GM21515 (cell line): ENCODE data around the gene FAM177B.
"Not testable (repeated sequence)": the region's sequence is repeated elsewhere in the genome, so short reads cannot be mapped to it uniquely, and the experiment has no call there.

Experiments
- ATAC-seq: cut with Tn5 transposase; IDR thresholded peaks from one replicate; pipeline ENCODE4 v1.9.1; 2021; ENCODE audit not compliant: unreplicated experiment

The FAM177B gene

DNA sequence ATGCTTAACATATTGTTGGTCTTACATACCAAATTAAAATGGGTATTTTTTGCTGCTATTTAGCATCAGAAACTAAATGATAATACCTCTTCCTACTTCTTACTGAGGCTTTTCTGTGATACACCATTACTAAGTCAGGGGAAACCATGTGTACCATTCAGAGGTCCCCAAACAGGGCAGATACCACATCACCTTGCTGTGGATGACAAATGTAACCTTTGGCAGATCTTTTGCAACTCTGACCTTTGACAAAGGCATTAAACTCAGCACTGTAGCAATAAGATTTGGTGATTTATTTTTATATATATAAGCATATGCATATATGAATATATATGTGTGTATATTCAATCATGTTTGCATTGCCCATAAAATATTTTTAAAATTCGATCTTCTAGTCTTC, 2.9 kb downstream of the FAM177B start:
- ATAC-seq, result no peak

DNA sequence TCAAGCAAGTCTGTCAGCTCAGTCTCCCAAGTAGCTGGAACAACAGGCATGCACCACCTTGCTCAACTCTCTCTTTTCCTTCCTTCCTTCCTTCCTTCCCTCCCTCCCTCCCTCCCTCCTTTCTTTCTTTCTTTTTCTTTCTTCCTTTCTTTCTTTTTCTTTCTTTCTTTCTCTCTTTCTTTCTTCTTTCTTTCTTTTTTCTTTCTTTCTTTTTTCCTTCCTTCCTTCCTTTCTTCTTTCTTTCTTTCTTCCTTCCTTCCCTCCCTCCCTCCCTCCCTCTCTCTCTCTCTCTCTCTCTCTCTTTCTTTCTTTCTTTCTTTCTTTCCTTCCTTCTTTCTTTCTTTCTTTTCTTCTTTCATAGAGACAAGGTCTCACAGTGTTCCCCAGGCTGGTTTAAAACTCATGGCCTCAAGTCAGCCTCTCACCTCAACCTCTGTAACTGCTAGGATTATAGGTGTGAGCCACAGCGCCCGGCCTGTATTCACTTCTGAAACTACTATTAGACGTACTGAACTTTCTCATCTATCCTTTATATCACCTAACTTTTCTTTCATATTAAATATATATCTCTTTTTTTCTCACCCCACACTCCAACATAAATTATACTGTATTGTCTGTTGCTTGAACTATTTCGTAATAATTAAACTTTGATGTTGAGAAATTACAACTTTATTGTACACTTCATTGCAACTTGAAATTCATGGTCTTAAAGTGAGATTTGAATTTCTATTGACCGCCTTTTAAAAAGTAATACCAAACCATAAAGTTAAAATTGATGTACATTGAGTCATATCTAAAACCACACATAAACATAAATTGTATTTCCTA, 4.8 kb downstream of the FAM177B start:
- not testable (repeated sequence) for ATAC-seq

DNA sequence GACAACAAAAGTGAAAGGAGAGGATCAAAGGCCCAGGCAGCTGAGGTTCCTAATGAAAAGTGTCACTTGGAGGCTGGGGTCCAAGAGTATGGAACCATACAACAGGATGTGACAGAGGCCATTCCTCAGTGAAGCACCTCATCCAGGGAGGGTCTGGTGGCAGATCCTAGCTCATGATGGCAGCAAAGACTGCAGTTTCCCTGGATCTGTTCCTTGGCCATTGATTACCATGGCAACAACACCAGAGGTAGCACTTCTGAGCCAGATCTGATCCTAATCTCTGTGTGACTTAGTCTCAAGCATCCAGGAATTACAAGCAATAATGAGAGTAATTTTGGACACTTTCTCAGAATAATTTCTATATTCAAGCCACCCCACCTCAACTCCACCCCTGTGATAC, 12.9 kb downstream of the FAM177B start:
- no peak for ATAC-seq

DNA sequence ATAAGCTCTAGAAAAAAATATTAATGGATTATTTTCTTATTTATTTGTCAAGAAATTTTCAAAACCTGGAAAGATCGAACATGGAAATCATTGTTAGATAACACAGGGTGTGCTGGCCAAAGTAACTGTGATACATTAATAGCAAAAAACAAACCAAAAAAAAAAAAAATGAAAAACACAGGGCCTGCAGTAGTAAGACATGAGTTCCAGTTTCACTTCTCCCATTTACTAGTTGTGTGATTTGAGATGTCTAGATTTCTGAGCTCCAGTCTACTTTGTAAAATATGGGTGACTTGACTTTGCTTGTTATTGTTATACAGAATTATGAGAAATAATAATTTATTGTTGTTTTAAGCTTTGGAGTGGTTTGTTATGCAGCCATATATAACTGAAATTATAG, 13.6 kb downstream of the FAM177B start:
- ATAC-seq, result peak; percentile 94

DNA sequence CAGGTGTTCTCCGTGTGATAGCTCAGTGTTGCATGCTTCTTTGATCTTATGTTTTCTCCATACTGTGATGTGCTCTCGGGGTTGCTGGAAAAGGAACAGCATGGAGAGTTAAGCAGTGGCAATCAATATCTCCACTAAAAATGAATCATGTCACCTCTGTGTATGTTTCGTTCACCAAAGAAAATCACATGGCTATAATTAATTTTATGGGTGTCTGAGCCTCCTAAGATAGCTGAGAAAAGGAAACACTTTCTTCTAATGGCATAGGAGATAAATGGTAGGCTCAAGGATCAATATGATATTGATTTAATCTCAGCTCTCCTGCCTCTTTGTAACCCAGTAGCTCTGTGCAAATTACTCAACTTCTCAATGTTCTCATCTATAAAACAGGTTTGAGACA, 14.3 kb downstream of the FAM177B start:
- ATAC-seq, result no peak

DNA sequence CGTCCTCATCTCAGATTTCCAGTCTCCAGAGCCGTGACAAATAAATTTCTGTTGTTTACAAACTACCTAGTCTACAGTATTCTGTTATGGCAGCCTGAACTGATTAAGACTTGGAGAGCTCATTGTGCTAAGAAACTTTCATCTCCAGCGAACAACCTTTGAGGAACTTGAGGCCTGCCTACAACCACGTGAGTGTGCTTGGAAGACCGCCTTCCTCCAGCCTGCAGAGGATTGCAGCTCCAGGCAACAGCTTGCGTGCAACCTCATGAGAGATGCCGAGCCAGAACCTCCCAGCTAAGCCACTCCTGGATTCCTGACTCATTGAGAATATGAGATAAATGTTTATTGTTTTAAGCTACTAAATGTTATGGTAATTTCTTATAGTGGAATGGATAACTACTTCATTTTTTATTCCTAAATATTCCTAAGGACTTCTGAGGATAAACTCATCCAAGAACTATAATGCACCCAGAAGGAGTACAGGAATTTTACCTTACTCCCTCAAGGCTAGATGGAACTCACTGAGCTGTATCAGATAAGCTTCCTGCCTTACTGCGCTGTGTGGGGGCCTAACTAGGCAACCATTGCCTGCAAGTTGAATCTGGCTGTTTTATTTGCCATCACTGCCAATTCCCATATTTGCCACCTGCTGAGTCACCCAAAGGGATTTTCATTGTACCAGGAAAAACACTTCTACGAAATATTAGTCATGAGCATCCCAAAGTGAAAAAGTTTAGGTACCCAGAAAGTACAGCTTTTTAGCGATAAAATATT, 17.6 kb downstream of the FAM177B start:
- no peak for ATAC-seq

DNA sequence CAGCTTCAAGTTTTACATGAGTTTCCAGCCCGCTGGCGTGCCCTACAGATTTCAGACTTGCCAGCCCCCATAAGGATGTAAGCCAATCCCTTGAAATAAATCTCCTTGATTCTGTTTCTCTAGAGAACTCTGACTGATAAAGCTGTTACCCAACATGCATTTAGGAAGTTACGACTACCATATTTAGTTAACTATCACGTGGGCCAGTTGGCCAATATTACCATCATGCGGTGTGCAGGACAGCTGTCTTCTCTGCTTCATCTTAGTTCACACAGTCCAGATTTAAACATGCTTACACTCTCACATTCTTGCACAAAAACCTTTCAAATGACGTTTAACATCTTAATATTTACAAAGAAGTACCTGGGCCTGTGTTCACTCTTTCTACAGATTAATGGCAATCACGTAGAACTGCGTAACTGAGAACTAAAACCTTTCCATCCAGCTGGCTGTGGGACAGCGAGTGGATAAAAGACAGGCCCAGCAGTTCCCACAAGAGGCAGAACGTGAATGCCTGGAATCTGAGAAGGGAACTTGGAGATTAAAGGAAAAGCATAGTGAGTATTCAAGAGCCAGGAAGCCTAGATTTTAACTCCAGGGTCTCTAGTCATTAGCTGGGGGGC, 20.8 kb downstream of the FAM177B start:
- no peak for ATAC-seq

DNA sequence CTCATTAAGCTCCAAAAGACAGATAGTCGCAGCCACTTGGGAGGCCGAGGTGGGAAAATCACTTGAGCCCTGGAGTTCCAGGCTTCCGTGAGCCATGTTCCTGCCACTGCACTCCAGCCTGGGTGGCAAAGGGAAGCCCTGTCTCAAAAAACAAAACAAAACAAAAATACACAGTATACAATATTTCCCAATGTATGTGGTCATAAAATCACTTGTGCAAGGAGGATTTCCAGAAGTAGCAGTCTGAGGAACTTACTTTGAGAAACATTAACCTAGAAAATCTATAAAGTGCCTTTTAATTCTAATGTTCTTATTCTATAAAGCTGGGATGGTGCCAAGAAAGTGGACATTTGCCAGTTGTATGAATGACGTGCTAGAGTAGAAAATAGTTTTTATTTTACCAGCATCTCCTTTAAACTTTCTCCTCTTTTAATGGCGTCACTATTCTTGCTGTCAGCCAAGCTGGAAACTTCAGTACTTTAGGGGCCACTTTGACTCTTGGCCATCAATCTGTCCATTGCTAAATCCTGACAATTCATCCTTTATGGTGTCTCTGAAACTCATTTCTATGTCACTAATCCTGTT, 22.5 kb downstream of the FAM177B start:
- ATAC-seq, result no peak

DNA sequence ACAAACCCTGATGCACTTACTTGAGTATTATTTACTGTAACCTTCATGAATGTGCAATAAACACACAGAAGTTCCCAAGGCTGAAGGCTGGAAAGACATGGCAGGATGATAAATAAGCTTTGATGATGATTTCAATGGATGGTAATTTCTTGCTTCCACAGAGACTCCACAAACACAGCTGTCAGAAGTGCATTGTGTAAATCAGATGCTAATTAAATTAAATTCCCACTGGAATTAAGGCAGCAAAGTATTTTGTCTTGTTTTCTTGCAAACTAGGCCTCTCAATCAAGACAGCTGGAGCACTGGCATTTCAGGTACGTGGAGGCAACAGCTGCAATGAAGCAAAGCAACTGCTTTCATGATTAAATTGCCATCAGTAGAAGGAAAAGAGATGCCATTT, 24.1 kb downstream of the FAM177B start:
- ATAC-seq, result no peak

DNA sequence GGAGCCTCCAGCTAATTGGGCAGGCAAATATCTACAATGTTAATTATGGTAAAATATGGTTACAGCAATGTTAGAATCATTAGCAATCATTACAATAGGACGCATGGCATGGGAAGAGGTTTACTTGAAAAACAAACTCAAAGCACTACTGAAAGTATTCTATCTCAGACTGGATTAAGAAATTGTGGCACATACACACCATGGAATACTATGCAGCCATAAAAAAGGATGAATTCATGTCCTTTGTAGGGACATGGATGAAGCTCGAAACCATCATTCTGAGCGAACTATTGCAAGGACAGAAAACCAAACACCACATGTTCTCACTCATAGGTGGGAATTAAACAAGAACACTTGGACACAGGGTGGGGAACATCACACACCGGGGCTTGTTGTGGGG, 25.2 kb downstream of the FAM177B start:
- not testable (repeated sequence) for ATAC-seq

DNA sequence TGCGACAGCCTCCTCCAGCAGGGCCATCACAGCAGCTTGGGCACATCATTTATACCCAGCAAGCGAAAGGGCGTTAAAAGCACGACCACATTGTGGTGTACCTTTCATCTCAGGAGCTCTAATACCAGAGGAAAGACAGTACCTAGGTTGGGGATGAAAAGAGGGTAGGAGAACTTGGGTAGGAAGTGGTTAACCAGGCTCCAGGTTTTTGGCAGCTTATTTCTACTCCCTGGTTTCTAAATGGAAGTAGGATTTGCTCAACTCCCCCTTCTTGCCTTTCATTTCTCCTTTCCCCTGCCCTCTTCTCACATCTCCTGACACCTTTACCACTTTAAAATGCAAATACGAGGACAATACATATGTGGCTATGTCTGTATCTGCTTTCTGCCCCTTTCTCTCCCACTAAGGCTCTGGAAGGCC, 30.2 kb downstream of the FAM177B start:
- ATAC-seq, result no peak

DNA sequence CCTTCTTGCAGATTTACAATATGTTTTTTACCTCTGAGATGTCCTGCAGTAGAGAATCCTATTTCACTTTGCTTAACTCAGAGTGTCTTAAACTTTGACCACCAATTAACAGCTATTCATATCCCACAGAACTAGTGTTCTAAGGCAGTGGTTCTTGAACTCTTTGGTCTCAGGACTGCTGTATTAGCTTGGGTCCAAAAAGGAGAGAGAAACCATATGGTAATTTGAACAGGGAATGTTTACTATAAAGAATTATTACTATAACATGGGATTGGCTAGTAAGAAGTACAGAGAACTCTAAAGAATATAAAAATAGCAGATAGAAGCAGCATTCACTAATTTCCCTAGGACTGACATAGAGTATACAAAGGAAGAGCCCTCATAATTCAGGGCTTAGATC, 31.6 kb downstream of the FAM177B start:
- ATAC-seq, result no peak

DNA sequence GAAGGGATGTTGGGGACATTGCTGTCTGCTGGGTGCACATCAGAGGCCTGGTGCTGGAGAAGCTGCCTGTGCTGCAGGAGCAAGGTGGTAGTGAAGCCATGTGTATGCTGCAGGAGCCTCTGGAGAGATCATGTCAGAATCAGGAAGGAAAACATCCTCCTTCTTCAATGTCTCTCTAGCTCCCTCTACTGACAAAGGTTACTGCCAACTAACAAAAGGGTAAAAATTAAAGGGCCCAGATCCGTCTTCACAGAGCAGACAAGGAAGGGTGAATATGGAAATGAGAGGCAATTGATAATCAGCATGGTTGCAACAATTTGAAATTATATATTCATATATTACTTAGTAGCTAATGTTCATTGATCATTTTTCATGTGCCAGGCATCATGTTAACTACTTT, 32.2 kb downstream of the FAM177B start:
- no peak for ATAC-seq

DNA sequence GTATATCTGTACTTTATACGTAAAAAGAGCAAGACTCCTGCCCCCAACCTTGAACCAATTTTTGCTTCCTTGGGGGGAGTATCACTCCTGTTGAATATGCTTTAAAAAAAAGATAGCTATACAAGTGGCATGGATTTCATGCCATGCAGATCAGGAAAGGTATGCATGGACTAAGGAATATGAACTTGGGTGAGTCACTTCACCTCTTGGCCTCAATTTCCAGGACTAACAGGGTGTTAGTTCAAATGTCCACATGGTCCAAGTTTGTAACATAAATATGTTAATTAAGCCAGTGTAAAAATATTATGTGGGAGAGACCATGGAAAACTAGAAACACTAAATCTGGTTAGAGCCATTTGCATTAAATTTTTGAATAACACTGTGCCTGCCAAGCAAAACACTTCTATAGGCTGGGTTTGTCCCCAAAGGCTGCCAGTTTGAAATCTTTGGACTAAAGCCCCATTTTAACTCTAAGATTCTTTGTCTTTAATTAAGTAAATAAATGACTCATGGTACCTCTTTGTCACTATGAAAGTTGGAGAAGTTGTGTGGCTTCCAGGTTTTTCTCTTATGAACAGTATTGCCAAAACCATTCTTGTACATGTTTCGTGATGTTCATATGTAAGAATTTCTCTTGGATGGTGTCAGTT, 33.1 kb downstream of the FAM177B start:
- ATAC-seq, result no peak

DNA sequence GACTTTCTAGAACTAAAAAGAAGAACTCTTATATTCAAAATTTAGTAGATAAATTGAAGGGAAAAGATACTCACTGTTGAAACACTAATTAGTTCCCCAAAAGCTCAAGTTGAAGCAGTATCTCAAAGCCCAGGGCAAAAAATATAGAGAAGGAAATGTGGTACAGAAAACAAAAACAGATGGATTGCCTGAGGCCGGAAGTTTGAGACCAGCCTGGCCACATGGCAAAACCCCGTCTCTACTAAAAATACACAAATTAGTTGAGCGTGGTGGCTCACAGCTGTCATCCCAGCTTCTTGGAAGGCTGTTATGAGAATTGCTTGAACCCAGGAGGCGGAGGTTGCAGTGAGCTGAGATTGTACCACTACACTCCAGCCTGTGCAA, 36.0 kb downstream of the FAM177B start:
- ATAC-seq, result peak; percentile 60

DNA sequence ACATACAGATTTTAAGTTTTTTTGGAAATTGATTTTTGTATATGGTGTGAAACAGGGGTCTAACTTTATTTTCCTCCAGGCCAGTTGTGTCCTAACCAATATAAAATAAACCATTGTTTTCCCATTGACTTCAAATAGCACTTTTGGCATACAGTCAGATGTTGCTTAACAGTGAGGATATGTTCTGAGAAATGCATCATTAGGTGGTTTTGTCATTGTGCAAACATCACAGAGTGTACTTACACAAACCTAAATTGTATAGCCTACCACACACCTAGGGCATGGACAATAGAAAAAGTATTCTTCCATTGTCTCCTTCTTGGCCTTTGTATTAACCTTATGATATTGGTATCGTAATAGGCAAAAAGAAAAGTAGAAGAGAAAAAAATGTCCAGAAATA, 40.5 kb downstream of the FAM177B start:
- no peak for ATAC-seq

DNA sequence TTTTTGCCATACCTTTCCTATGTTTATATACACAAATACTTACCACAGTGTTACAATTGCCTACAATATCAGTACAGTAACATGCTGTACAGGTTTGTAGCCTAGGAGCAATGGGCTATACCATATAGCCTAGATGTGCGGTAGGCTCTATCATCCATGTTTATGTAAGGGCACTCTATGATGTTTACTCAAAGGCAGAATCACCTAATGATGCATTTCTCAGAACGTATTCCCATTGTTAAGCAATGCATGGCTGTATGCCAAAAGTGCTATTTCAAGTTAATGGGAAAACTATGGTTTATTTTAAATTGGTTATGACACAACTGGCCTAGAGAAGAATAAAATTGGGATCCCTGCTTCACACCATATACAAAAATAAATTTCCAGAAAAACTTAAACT, 41.0 kb downstream of the FAM177B start:
- no peak for ATAC-seq

DNA sequence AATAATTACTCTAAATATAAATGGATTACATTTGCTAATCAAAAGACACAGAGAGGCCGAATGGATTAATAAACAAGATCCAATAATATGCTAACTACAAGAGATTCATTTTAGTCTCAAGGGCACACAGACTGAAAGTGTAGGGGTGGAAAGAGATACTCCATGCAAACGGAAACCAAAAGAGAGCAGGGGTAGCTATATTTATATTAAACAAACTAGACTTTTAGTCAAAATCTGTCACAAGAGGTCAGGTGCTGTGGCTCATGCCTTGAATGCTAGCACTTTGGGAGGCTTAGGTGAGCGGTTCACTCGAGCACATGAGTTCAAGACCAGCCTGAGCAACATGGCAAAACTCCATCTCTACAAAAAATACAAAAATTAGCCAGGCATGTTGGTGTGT, 44.2 kb downstream of the FAM177B start:
- ATAC-seq, result no peak

DNA sequence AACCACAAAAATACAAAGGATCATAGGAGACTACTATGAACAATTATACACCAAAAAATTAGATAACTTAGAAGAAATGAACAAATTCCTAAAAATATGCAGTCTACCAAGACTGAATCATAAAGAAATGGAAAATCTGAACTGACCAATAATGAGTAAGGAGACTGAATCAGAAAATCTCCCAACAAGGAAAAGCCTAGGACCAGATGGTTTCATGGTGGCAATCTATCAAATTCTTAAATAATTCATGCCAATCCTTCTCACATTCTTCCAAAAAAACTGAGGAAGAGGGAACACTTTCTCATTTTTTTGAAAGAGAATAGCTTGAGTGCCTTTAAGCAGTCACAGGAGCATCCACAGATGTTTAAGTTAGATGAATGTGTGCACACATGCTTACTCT, 46.0 kb downstream of the FAM177B start:
- no peak for ATAC-seq

DNA sequence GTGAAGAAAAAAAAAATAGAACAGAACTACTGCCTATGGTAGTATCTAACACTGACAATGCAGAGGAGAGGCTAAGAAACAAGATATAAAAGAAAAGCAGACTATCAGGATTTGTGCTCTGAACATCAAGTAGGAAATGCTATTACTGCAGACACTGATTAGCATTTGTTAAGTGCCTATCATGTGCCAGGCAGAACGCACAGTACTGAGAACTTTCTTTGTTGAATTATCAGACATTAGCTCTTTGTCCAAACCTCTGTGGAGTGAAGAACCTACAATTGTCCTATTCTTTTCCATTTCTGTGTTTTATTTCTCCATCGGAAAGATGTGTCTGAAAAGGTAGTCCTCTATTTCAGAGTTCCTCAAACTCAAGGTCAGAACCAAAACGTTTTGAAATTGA, 47.4 kb downstream of the FAM177B start:
- ATAC-seq, result no peak

DNA sequence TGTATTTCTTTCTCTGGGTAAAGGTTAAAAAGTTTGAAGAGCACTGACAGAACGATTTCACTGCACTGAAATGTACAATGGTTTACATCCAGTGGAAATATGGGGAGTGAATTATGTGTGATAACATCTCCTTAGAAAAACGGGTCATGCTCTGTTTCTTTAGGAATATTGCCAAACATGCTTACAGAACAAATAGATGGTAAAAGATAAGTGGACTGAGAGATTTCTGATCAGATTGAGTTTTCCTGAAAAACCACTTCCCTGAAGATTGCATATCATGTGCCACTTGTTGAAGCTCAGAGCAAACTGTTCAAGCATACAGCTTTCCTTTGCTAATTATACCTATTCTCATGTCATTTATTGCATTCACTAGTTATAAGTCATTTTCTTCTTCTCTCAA, 47.9 kb downstream of the FAM177B start:
- ATAC-seq, result no peak
